ENCODE data around the gene OR52E5. TPM values are rescaled to one million over a fixed set of nuclear protein-coding genes. Genes with fewer than 3 reads are reported as not detected.

Gene OR52E5
- total and polyA plus RNA-seq, 4 experiments from 2014 or later, result not detected

Other genes starting within 250 kb of the OR52E5 start
- 10 to 100 TPM; 33.9 to 35.5 TPM for gene TRIM5, start 208.1 kb upstream of the OR52E5 start, total RNA-seq
- gene TRIM5, start 208.1 kb upstream of the OR52E5 start, polyA plus RNA-seq, result 1 to 10 TPM; 9.1 to 9.5 TPM
- 100 to 1,000 TPM; 349 to 353 TPM for gene TRIM22, start 203.4 kb upstream of the OR52E5 start, total RNA-seq
- gene TRIM22, start 203.4 kb upstream of the OR52E5 start, polyA plus RNA-seq, result 100 to 1,000 TPM; 187 to 190 TPM
- gene OR56B1, start 156.8 kb upstream of the OR52E5 start, total RNA-seq, result under 1 TPM; 0.44 to 0.61 TPM
- under 1 TPM in 1 of 2 donors, not detected in 1; 0.20 TPM for gene OR56B1, start 156.8 kb upstream of the OR52E5 start, polyA plus RNA-seq
- gene OR52N4, start 139.0 kb upstream of the OR52E5 start, total RNA-seq, result 1 to 10 TPM; 1.6 to 2.2 TPM
- under 1 TPM; 0.50 to 0.60 TPM for gene OR52N4, start 139.0 kb upstream of the OR52E5 start, polyA plus RNA-seq
- not detected for gene OR52N5, start 109.9 kb upstream of the OR52E5 start, total RNA-seq
- gene OR52N5, start 109.9 kb upstream of the OR52E5 start, polyA plus RNA-seq, result not detected
- gene OR52N1, start 101.9 kb upstream of the OR52E5 start, total RNA-seq, result not detected
- gene OR52N1, start 101.9 kb upstream of the OR52E5 start, polyA plus RNA-seq, result not detected
- not detected for gene OR52N2, start 84.3 kb upstream of the OR52E5 start, total RNA-seq
- not detected for gene OR52N2, start 84.3 kb upstream of the OR52E5 start, polyA plus RNA-seq
- gene OR52E6, start 51.3 kb upstream of the OR52E5 start, total RNA-seq, result not detected
- gene OR52E6, start 51.3 kb upstream of the OR52E5 start, polyA plus RNA-seq, result not detected
- gene OR52E8, start 35.5 kb upstream of the OR52E5 start, total RNA-seq, result not detected
- not detected for gene OR52E8, start 35.5 kb upstream of the OR52E5 start, polyA plus RNA-seq
- not detected for gene OR52E4, start 12.6 kb upstream of the OR52E5 start, total RNA-seq
- not detected for gene OR52E4, start 12.6 kb upstream of the OR52E5 start, polyA plus RNA-seq
- not detected for gene OR56A3, start 49.0 kb downstream of the OR52E5 start, total RNA-seq
- not detected for gene OR56A3, start 49.0 kb downstream of the OR52E5 start, polyA plus RNA-seq
- not detected for gene OR56A5, start 75.3 kb downstream of the OR52E5 start, total RNA-seq
- gene OR56A5, start 75.3 kb downstream of the OR52E5 start, polyA plus RNA-seq, result not detected
- not detected for gene OR52L1, start 93.8 kb downstream of the OR52E5 start, total RNA-seq
- not detected for gene OR52L1, start 93.8 kb downstream of the OR52E5 start, polyA plus RNA-seq
- not detected for gene OR56A4, start 113.7 kb downstream of the OR52E5 start, total RNA-seq
- not detected for gene OR56A4, start 113.7 kb downstream of the OR52E5 start, polyA plus RNA-seq
- gene OR56A1, start 137.6 kb downstream of the OR52E5 start, total RNA-seq, result not detected
- not detected for gene OR56A1, start 137.6 kb downstream of the OR52E5 start, polyA plus RNA-seq
- gene OR56B4, start 214.5 kb downstream of the OR52E5 start, total RNA-seq, result not detected
- not detected for gene OR56B4, start 214.5 kb downstream of the OR52E5 start, polyA plus RNA-seq